ENCODE measurements around the gene PLCB1.

PLCB1 gene

GRCh38 chr20:8557711-8558110 is 425.6 kb downstream of the PLCB1 start:
- H3K79me2 ChIP-seq (ENCODE audit: control insufficient read depth, low read length) = no peaks in the 10 kb centered on the region
- no peaks in the 10 kb centered on the region for H3K4me1 ChIP-seq (ENCODE audit: control insufficient read depth, low read length)
- H3K9me2 ChIP-seq (replicated peaks; ENCODE audit: control insufficient read depth, low read length) = no peaks in the 10 kb centered on the region
- H3K27ac ChIP-seq (ENCODE audit: low read depth, low read length) = no peak overlapping the region
- no peak overlapping the region for H3K4me3 ChIP-seq (ENCODE audit: low read length)
- no peak for TF ChIP-seq EZH2phosphoT487 (IDR thresholded peaks at IDR 0.05; ENCODE audit: borderline replicate concordance, low read length)
- TF ChIP-seq CTCF (IDR thresholded peaks at IDR 0.05; ENCODE audit: low read depth, low read length, poor library complexity, severe bottlenecking) = no peak
- H3K9me3 ChIP-seq (ENCODE audit: control insufficient read depth, insufficient read depth, low read length) = no peaks in the 10 kb centered on the region
- H3K4me2 ChIP-seq (ENCODE audit: low read length) = no peak overlapping the region
- H3K36me3 ChIP-seq (ENCODE audit: control insufficient read depth, low read length) = no peaks in the 10 kb centered on the region
- H3K27me3 ChIP-seq (ENCODE audit: control insufficient read depth, low read length) = no peaks in the 10 kb centered on the region
- H4K20me1 ChIP-seq (ENCODE audit: control insufficient read depth, insufficient read depth, low read depth, low read length) = no peaks in the 10 kb centered on the region
- no peaks in the 10 kb centered on the region for H3F3A ChIP-seq (ENCODE audit: control insufficient read depth, insufficient read depth)

- TF ChIP-seq CTCF (IDR thresholded peaks at IDR 0.05; ENCODE audit: low read depth, low read length, poor library complexity, severe bottlenecking) (no peak), EZH2phosphoT487 (IDR thresholded peaks at IDR 0.05; ENCODE audit: borderline replicate concordance, low read length) (no peak)
- no peaks in the 10 kb centered on the region for H3K79me2 ChIP-seq (ENCODE audit: control insufficient read depth, low read length)
- H3K9me2 ChIP-seq (replicated peaks; ENCODE audit: control insufficient read depth, low read length) = no peaks in the 10 kb centered on the region
Measured at GRCh38 chr20:8562356-8562755, 430.3 kb downstream of the PLCB1 start.

GRCh38 chr20:8568075-8568474 is 436.0 kb downstream of the PLCB1 start:
- Histone ChIP-seq H3K4me1 (ENCODE audit: control insufficient read depth, low read length) (no peaks in the 10 kb centered on the region), H4K20me1 (ENCODE audit: control insufficient read depth, insufficient read depth, low read depth, low read length) (no peaks in the 10 kb centered on the region), H3K9me3 (ENCODE audit: control insufficient read depth, insufficient read depth, low read length) (no peaks in the 10 kb centered on the region), H3K9me2 (replicated peaks; ENCODE audit: control insufficient read depth, low read length) (no peaks in the 10 kb centered on the region), H3K36me3 (ENCODE audit: control insufficient read depth, low read length) (no peaks in the 10 kb centered on the region), H3K4me2 (ENCODE audit: low read length) (no peak overlapping the region), H3K4me3 (ENCODE audit: low read length) (no peak overlapping the region), H3K27me3 (ENCODE audit: control insufficient read depth, low read length) (no peaks in the 10 kb centered on the region), H3F3A (ENCODE audit: control insufficient read depth, insufficient read depth) (no peaks in the 10 kb centered on the region), H3K27ac (ENCODE audit: low read depth, low read length) (no peak overlapping the region), H3K79me2 (ENCODE audit: control insufficient read depth, low read length) (no peaks in the 10 kb centered on the region)
- TF ChIP-seq CTCF (IDR thresholded peaks at IDR 0.05; ENCODE audit: low read depth, low read length, poor library complexity, severe bottlenecking) = no peak

More at GRCh38 chr20:8562356-8562755, 430.3 kb downstream of the PLCB1 start:
- Histone ChIP-seq H3K4me2 (ENCODE audit: low read length) (no peak overlapping the region), H3K36me3 (ENCODE audit: control insufficient read depth, low read length) (no peaks in the 10 kb centered on the region), H3K27ac (ENCODE audit: low read depth, low read length) (no peak overlapping the region), H3K4me1 (ENCODE audit: control insufficient read depth, low read length) (no peaks in the 10 kb centered on the region), H3K9me3 (ENCODE audit: control insufficient read depth, insufficient read depth, low read length) (no peaks in the 10 kb centered on the region), H4K20me1 (ENCODE audit: control insufficient read depth, insufficient read depth, low read depth, low read length) (no peaks in the 10 kb centered on the region), H3F3A (ENCODE audit: control insufficient read depth, insufficient read depth) (no peaks in the 10 kb centered on the region), H3K4me3 (ENCODE audit: low read length) (no peak overlapping the region), H3K27me3 (ENCODE audit: control insufficient read depth, low read length) (no peaks in the 10 kb centered on the region)

- Histone ChIP-seq H3K4me2 (ENCODE audit: low read length) (no peak overlapping the region), H3K36me3 (ENCODE audit: control insufficient read depth, low read length) (no peaks in the 10 kb centered on the region), H3K27ac (ENCODE audit: low read depth, low read length) (no peak overlapping the region), H4K20me1 (ENCODE audit: control insufficient read depth, insufficient read depth, low read depth, low read length) (no peaks in the 10 kb centered on the region), H3K9me3 (ENCODE audit: control insufficient read depth, insufficient read depth, low read length) (no peaks in the 10 kb centered on the region), H3K4me3 (ENCODE audit: low read length) (no peak overlapping the region), H3K27me3 (ENCODE audit: control insufficient read depth, low read length) (no peaks in the 10 kb centered on the region), H3F3A (ENCODE audit: control insufficient read depth, insufficient read depth) (no peaks in the 10 kb centered on the region), H3K79me2 (ENCODE audit: control insufficient read depth, low read length) (no peaks in the 10 kb centered on the region), H3K4me1 (ENCODE audit: control insufficient read depth, low read length) (no peaks in the 10 kb centered on the region), H3K9me2 (replicated peaks; ENCODE audit: control insufficient read depth, low read length) (no peaks in the 10 kb centered on the region)
- TF ChIP-seq EZH2phosphoT487 (IDR thresholded peaks at IDR 0.05; ENCODE audit: borderline replicate concordance, low read length) (no peak), CTCF (IDR thresholded peaks at IDR 0.05; ENCODE audit: low read depth, low read length, poor library complexity, severe bottlenecking) (no peak)
Measured at GRCh38 chr20:8569766-8570165, 437.7 kb downstream of the PLCB1 start.
